IMR-90 (cell line): ENCODE results near the gene GLYATL1. TPM values are rescaled to one million over a fixed set of nuclear protein-coding genes. Genes with fewer than 3 reads are reported as not detected.

Experiments
- ATAC-seq: fragments of 200-7000 bp; cut with Tn5 transposase; 2 replicates; pipeline ENCODE4 v1.9.1; 2020; ENCODE audit warnings: low read depth, mild to moderate bottlenecking, moderate library complexity
- BruUV-seq: library from RNA; stranded (reverse); fragments of 400-500 nt; replicated peaks from 2 replicates; lab custom pipeline; 2021; lab: Mats Ljungman, UMichigan
- CTCF ChIA-PET: fragments of 300-600 bp; formaldehyde crosslinking; extraction: SDS; loops from one replicate; lab custom pipeline; 2021; ENCODE audit warnings: antibody characterized with exemption; lab: Yijun Ruan, JAX
- POLR2A ChIA-PET: fragments of 300-600 bp; sonication (Branson Sonifier 250); formaldehyde crosslinking; loops from one replicate; lab custom pipeline; 2022; ENCODE audit warnings: antibody characterized with exemption; ENCODE audit not compliant: unreplicated experiment; lab: Charles Lee
- DNase-seq: peaks from one replicate; pipeline ENCODE4 v3.0.0; 2013
- H2AFZ ChIP-seq: replicated peaks from 2 replicates; pipeline ENCODE3; 2013; ENCODE audit warnings: low read length, mild to moderate bottlenecking; ENCODE audit not compliant: poor library complexity
- H2AK5ac ChIP-seq: 2 replicates; pipeline ENCODE4 v1.6.1; 2013; ENCODE audit warnings: low read depth, low read length, inconsistent platforms
- H2AK9ac ChIP-seq: replicated peaks from 2 replicates; pipeline ENCODE3; 2013; ENCODE audit warnings: mild to moderate bottlenecking, low read depth, low read length, moderate library complexity; ENCODE audit not compliant: poor library complexity
- H2BK120ac ChIP-seq: 2 replicates; pipeline ENCODE4 v1.6.1; 2013; ENCODE audit warnings: low read depth, low read length, inconsistent platforms
- H2BK15ac ChIP-seq: 3 replicates; pipeline ENCODE4 v1.6.1; 2013; ENCODE audit warnings: low read depth, low read length, inconsistent platforms
- H2BK20ac ChIP-seq: 2 replicates; pipeline ENCODE4 v1.6.1; 2013; ENCODE audit warnings: low read depth, mild to moderate bottlenecking, inconsistent platforms, low read length, moderate library complexity
- H2BK5ac ChIP-seq: 2 replicates; pipeline ENCODE4 v1.6.1; 2013; ENCODE audit warnings: mild to moderate bottlenecking, low read depth, low read length, inconsistent platforms; ENCODE audit not compliant: poor library complexity, severe bottlenecking
- H3K14ac ChIP-seq: replicated peaks from 2 replicates; pipeline ENCODE4 v1.6.1; 2013; ENCODE audit warnings: low read depth, low read length, inconsistent platforms
- H3K18ac ChIP-seq: 2 replicates; pipeline ENCODE4 v1.6.1; 2013; ENCODE audit warnings: low read depth, low read length, control low read depth
- H3K23ac ChIP-seq: 2 replicates; pipeline ENCODE4 v1.6.1; 2013; ENCODE audit warnings: low read depth, low read length, inconsistent platforms
- H3K27ac ChIP-seq: 2 replicates; pipeline ENCODE4 v1.5.1; 2013; ENCODE audit warnings: mild to moderate bottlenecking, control low read depth, low read length; ENCODE audit not compliant: insufficient read depth
- H3K27me3 ChIP-seq: 2 replicates; pipeline ENCODE4 v1.6.1; 2013; ENCODE audit warnings: low read length; ENCODE audit not compliant: control insufficient read depth, insufficient read depth
- H3K36me3 ChIP-seq: 2 replicates; pipeline ENCODE4 v1.6.1; 2013; ENCODE audit warnings: low read length, mixed read lengths; ENCODE audit not compliant: control insufficient read depth, insufficient read depth
- H3K4ac ChIP-seq: 2 replicates; pipeline ENCODE4 v1.6.1; 2013; ENCODE audit warnings: low read depth, low read length, inconsistent platforms
- H3K4me1 ChIP-seq: 2 replicates; pipeline ENCODE4 v1.6.1; 2013; ENCODE audit warnings: low read length, mixed read lengths; ENCODE audit not compliant: control insufficient read depth, insufficient read depth
- H3K4me2 ChIP-seq: 2 replicates; pipeline ENCODE4 v1.6.1; 2013; ENCODE audit warnings: low read depth, mild to moderate bottlenecking, control low read depth, low read length, moderate library complexity
- H3K4me3 ChIP-seq: 2 replicates; pipeline ENCODE4 v1.5.1; 2013; ENCODE audit warnings: low read depth, mild to moderate bottlenecking, control low read depth, low read length, moderate library complexity; ENCODE audit not compliant: insufficient read depth
- H3K56ac ChIP-seq: 2 replicates; pipeline ENCODE4 v1.6.1; 2013; ENCODE audit warnings: low read length, inconsistent platforms; ENCODE audit not compliant: insufficient read depth; ENCODE audit errors: extremely low read depth
- H3K79me1 ChIP-seq, 2 experiments: 2 replicates each; pipeline ENCODE4 v1.6.1; 2013; ENCODE audit warnings: low read length in 2 of 2, inconsistent platforms in 1 of 2, low read depth in 1 of 2
- H3K9ac ChIP-seq: 2 replicates; pipeline ENCODE4 v1.6.1; 2013; ENCODE audit warnings: low read depth, low read length, control low read depth
- H3K9me1 ChIP-seq: 2 replicates; pipeline ENCODE4 v1.6.1; 2013; ENCODE audit warnings: low read length, inconsistent platforms; ENCODE audit not compliant: insufficient read depth
- H3K9me3 ChIP-seq: 2 replicates; pipeline ENCODE4 v1.6.1; 2013; ENCODE audit warnings: low read length; ENCODE audit not compliant: control insufficient read depth, insufficient read depth
- H4K20me1 ChIP-seq: 2 replicates; pipeline ENCODE4 v1.6.1; 2013; ENCODE audit warnings: low read length, inconsistent platforms; ENCODE audit not compliant: insufficient read depth
- H4K5ac ChIP-seq: 2 replicates; pipeline ENCODE4 v1.6.1; 2013; ENCODE audit warnings: mild to moderate bottlenecking, low read depth, low read length, control low read depth
- H4K8ac ChIP-seq, 2 experiments: 2 replicates each; pipeline ENCODE4 v1.6.1; 2013; ENCODE audit warnings: low read depth in 2 of 2, low read length in 2 of 2, control low read depth in 1 of 2, inconsistent platforms in 1 of 2
- H4K91ac ChIP-seq: 2 replicates; pipeline ENCODE4 v1.6.1; 2013; ENCODE audit warnings: low read depth, low read length, inconsistent platforms; ENCODE audit not compliant: insufficient read depth
- BHLHE40 ChIP-seq: fragments of 150-350 bp; IDR thresholded peaks from 2 replicates; pipeline ENCODE4 v1.6.1; 2016; ENCODE audit warnings: mild to moderate bottlenecking, low read depth, low read length
- CEBPB ChIP-seq: IDR thresholded peaks from 2 replicates; pipeline ENCODE4 v1.6.1; 2012; ENCODE audit warnings: low read depth, low read length, improper control_type of control experiment
- CTCF ChIP-seq: conservative IDR thresholded peaks from 2 replicates; pipeline ENCODE4 v1.5.1; 2012; ENCODE audit warnings: mild to moderate bottlenecking, low read depth, low read length, improper control_type of control experiment
- FOS ChIP-seq: fragments of 150-350 bp; IDR thresholded peaks from 2 replicates; pipeline ENCODE4 v1.6.1; 2016; ENCODE audit warnings: low read depth, low read length
- MAZ ChIP-seq: IDR thresholded peaks from 2 replicates; pipeline ENCODE4 v1.6.1; 2012; ENCODE audit warnings: low read depth, mild to moderate bottlenecking, low read length, improper control_type of control experiment, moderate library complexity, borderline replicate concordance
- MXI1 ChIP-seq: IDR thresholded peaks from 2 replicates; pipeline ENCODE4 v1.6.1; 2012; ENCODE audit warnings: low read depth, mild to moderate bottlenecking, low read length, moderate library complexity, borderline replicate concordance
- NFE2L2 ChIP-seq: fragments of 150-350 bp; IDR thresholded peaks from 2 replicates; pipeline ENCODE4 v1.6.1; 2016; ENCODE audit warnings: low read depth, mild to moderate bottlenecking, low read length
- POLR2A ChIP-seq: IDR thresholded peaks from 2 replicates; pipeline ENCODE4 v1.6.1; 2012; ENCODE audit warnings: mild to moderate bottlenecking, low read depth, low read length
- RAD21 ChIP-seq: IDR thresholded peaks from 2 replicates; pipeline ENCODE4 v1.6.1; 2012; ENCODE audit warnings: low read length, improper control_type of control experiment
- RFX5 ChIP-seq: IDR thresholded peaks from 2 replicates; pipeline ENCODE4 v1.8.0; 2012; ENCODE audit warnings: low read depth, mild to moderate bottlenecking, low read length, moderate library complexity
- SMC3 ChIP-seq: fragments of 150-350 bp; IDR thresholded peaks from 2 replicates; pipeline ENCODE4 v1.6.1; 2016; ENCODE audit warnings: low read depth, mild to moderate bottlenecking, antibody characterized with exemption, low read length, moderate library complexity
- WGBS, 2 experiments: methylation state at CpG; one replicate each; pipeline versions ENCODE4 v1.1.5 to v1.1.7; 2013; ENCODE audit warnings: missing lambda C conversion rate in 2 of 2; ENCODE audit not compliant: insufficient read length in 1 of 2; ENCODE audit errors: extremely low coverage in 2 of 2; 5-methylcytosine and 5-hydroxymethylcytosine counted together
- dilution Hi-C: fragments of 300-500 bp; cut with HindIII; formaldehyde crosslinking; loops from one replicate; pipeline ENCODE4 v1.14.3; 2018; ENCODE audit warnings: low sequenced_read_pairs; ENCODE audit not compliant: unreplicated experiment
- in situ Hi-C: fragments of 300-500 bp; cut with MboI; formaldehyde crosslinking; loops from 3 replicates; pipeline ENCODE4 v1.14.3; 2019; ENCODE audit warnings: low sequenced_read_pairs, inconsistent platforms, mixed read lengths
- intact Hi-C: fragments of 100-400 bp; cut with micrococcal nuclease; formaldehyde crosslinking; loops from 2 replicates; pipeline ENCODE4 v1.10.0; 2022
- polyA plus RNA-seq, 3 experiments: library from polyadenylated mRNA; depleted of rRNA; stranded (reverse); fragments of >200 nt; gene quantifications; 2 replicates each; pipeline ENCODE4 v1.2.3, GENCODE V29; 2012; ENCODE audit warnings: low replicate concordance in 1 of 3
- total RNA-seq: library from RNA; depleted of rRNA; stranded (reverse); fragments of >200 nt; gene quantifications from 2 replicates; pipeline ENCODE4 v1.2.3, GENCODE V29; 2012
- TF ChIP-seq, protein P1 (sequence below): fragments of 150-350 bp; IDR thresholded peaks from 2 replicates; pipeline ENCODE4 v1.6.1; 2016; ENCODE audit warnings: low read depth, mild to moderate bottlenecking, low read length, moderate library complexity, borderline replicate concordance
- TF ChIP-seq, protein P2 (sequence below): fragments of 150-350 bp; IDR thresholded peaks from 2 replicates; pipeline ENCODE4 v1.6.1; 2017; ENCODE audit warnings: mild to moderate bottlenecking, antibody characterized with exemption, low read length, low read depth

Gene GLYATL1
- total and polyA plus RNA-seq, 2 of the 4 experiments (the other 2 are of a cell fraction) = 0.54 to 0.58 TPM

DNA sequence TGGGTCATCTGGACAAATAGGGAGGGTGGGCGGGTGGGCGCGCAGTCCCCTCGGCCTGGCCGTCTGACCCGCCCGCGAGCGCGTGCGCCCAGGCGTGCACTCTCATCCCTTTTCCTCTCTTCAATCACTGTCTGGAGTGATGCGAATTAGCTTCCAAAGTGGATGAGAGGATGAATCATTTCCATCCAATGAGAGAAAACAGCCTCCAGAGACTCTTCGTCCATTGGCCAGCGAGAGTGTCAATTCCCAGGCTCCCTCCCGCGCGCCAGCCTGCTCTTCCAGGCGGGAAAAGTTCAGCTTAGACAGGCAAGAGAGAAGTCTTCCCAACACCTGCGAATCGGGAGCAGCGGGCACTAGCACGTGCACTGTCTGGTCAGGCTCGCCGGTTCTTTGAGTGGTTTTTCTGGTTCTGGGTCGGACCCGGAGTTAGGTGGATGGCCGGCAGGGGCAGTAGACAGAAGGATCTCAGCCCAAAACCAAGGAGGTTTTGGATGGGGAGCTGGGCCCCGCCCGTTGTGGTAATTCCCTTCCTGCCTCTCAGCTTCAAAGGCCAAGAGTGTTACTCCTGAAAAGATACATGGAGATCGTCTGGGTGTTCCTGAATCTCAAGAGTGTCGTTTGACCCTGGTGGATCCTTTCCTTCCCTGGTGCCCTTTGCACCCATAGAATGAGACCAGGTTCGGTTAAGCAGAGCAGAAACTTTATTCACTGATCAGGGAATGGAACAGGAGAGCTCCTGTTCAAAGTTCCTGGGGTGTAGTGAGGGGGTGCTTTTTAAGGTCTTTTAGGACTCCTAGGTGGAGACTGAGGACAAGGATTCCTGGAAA lies 33.4 kb upstream of the GLYATL1 start:
- Histone ChIP-seq H3K18ac (no peak overlapping the region), H3K4me2 (peak overlapping the region; percentile 86), H3K4me3 (peak overlapping the region; percentile 75), H3K9me1 (peaks cover 7% of the 10 kb centered on the region; the same call in 1 of the 2 replicates), H3K27ac (no peak overlapping the region; the same call in 1 of the 2 replicates), H3K79me1 (peaks cover 5 to 27% of the 10 kb centered on the region in 2 experiments; a peak in 3 of 4 replicates), H3K14ac (no peak overlapping the region), H4K8ac (peak overlapping the region; percentile 11 to 35; a peak in 1 of 4 replicates), H3K56ac (no peak overlapping the region), H3K36me3 (no peaks in the 10 kb centered on the region), H3K23ac (no peak overlapping the region), H4K5ac (no peak overlapping the region), H2BK15ac (no peak overlapping the region), H4K91ac (no peak overlapping the region), H3K27me3 (no peaks in the 10 kb centered on the region), H2AK9ac (peak overlapping the region; percentile 74), H2AK5ac (no peak overlapping the region; the same call in 1 of the 2 replicates), H2BK5ac (no peak overlapping the region), H4K20me1 (no peaks in the 10 kb centered on the region), H3K4me1 (no peaks in the 10 kb centered on the region; the same call in 1 of the 2 replicates), H3K4ac (no peak overlapping the region), H2BK20ac (no peak overlapping the region), H3K9me3 (no peaks in the 10 kb centered on the region), H2BK120ac (no peak overlapping the region), H2AFZ (peak overlapping the region; percentile 99), H3K9ac (no peak overlapping the region; the same call in 1 of the 2 replicates)
- dilution Hi-C loops (no loop called here), intact Hi-C loops (loop anchor here (1.0 to 2.0 kb wide), 2 partner anchors 21 to 230 kb away; no protein-coding TSS in a partner anchor), in situ Hi-C loops (loop anchor here (10.0 kb wide), 3 partner anchors 249 to 331 kb away; partner anchors contain the start of genes LPXN and ZFP91)
- DNase-seq (peak; percentile 91), ATAC-seq (peak; percentile 94)
- ChIA-PET CTCF (interaction anchor here (0.7 to 2.8 kb wide), 7 partner anchors 13 to 253 kb away, joined by 3 to 19 read pairs (median 3); no protein-coding TSS in a partner anchor), POLR2A (no interaction called here)
- BruUV-seq = no TSS peak
- WGBS, 2 experiments = 16% methylated on average over 6 of the region's 33 CpGs; no CpG with 5 or more reads in 1 of the 2 experiments
- TF ChIP-seq RAD21 = no peak
- no peak for TF ChIP-seq MAZ
- TF ChIP-seq MXI1 = no peak
- peak; percentile 86 for TF ChIP-seq FOS
- TF ChIP-seq RFX5 = no peak
- TF ChIP-seq POLR2A = no peak
- TF ChIP-seq, protein P1, sequence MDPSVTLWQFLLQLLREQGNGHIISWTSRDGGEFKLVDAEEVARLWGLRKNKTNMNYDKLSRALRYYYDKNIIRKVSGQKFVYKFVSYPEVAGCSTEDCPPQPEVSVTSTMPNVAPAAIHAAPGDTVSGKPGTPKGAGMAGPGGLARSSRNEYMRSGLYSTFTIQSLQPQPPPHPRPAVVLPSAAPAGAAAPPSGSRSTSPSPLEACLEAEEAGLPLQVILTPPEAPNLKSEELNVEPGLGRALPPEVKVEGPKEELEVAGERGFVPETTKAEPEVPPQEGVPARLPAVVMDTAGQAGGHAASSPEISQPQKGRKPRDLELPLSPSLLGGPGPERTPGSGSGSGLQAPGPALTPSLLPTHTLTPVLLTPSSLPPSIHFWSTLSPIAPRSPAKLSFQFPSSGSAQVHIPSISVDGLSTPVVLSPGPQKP = no peak
- TF ChIP-seq, protein P2, sequence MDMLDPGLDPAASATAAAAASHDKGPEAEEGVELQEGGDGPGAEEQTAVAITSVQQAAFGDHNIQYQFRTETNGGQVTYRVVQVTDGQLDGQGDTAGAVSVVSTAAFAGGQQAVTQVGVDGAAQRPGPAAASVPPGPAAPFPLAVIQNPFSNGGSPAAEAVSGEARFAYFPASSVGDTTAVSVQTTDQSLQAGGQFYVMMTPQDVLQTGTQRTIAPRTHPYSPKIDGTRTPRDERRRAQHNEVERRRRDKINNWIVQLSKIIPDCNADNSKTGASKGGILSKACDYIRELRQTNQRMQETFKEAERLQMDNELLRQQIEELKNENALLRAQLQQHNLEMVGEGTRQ = no peak
- no peak for TF ChIP-seq SMC3
- no peak for TF ChIP-seq BHLHE40
- no peak for TF ChIP-seq NFE2L2
- peak; percentile 49 for TF ChIP-seq CTCF
- no peak for TF ChIP-seq CEBPB
